Measurements from ENCODE around the gene GLIPR2.

Gene GLIPR2

DNA sequence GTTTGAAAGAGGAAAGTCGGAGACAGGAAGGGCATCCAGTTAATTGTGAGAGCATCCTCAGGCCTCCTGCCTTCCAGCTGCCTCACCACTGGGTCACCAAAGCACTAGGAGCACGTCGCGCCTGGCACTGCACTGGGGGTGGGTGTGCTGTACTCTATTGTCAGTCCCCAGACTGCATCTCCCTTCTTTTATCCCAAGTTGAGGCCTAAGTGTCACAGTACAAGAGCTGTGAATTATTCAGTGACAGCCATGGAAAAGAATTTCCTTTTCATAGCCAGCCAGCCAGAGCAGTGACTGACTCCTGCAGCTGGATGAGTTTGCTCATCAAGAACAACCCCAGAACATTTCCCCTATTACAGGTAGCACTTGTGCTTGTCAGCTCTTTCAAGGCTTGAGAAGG, 70.5 kb downstream of the GLIPR2 start:
- no peak for DNase-seq

DNA sequence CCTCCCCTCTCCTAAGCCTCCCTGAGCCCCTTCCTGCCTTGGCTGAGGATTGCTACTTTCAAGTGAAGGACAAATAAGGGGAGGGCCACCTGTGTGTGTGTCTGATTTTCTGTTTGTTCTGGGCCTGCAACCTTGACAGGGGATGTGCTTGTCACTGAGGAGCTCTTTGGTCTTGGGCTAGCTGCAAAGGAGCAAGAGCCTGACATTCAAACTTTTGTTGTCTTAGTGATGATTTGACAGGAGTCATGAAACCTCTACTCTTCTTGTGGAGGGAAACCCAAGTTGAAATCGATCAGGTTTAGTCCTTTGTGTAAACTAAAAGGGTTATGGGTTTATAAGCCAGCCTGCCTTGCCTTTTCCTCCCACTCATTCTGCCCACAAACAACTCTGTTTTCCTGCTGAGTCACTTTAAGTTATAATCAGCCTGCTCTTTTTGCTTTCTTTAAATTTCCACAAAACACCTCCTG, 71.0 kb downstream of the GLIPR2 start:
- DNase-seq, result peak; percentile 34

DNA sequence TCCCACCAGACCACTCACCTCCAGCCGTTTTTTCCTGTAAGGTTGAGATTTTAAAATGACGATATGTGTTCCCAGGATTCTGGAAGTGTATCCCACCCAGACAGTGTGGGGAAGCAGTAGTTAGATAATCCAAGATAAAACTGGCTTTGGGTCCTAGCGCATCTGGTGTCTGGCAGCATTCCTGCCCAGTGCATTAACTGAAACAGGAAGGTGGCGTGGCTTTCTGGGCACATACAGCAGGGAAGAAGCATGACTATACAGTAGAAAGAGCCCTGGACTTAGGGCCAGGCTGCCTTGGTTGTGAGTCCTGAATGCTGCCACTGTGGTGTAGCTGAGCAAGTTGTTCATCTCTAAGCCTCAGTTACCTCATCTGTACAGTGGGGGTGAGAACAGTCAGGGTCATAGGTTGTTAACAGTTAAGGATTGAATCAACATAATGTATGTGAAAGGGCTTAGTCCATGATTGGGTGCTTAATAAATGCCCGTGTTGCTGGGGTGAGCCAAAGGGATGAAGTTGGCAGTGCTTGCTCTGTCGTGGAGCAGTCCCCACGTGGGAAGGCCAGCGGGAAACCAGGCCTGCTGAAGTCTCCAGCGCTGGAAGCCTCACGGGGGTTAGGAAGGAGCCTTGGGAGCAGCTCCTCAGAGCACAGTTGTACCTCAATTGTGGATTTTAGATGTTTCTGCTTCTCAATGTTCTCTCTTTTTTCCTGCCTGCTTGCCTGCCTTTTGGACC, 72.2 kb downstream of the GLIPR2 start:
- DNase-seq, result no peak

DNA sequence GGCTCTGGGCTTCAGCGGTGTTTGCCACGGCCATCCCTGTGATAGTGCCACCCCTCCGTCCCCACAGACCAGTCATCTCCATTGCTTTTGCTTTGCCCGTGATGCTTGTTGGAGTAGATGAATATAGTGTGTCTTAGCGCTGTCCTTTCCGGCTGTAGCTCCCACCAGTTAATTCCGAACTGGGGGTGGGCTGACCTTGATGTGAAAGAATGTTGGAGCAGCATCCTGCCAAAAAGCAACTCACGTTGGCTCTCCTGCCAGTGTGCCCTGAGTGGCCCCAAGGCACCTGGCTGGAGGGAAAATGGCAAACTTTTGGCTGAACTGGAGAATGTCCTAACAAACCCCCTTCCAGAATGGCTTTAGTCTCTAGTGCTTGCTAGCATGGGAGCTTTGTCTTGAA, 74.2 kb downstream of the GLIPR2 start:
- DNase-seq, result no peak

DNA sequence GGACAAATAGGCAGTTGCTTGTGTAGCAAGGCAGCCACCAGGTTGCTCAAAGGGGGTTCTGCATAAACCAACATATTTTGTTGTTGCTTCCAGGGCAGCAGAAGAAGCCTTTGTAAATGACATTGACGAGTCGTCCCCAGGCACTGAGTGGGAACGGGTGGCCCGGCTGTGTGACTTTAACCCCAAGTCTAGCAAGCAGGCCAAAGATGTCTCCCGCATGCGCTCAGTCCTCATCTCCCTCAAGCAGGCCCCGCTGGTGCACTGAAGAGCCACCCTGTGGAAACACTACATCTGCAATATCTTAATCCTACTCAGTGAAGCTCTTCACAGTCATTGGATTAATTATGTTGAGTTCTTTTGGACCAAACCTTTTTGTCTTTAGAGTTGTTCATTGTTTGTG, 75.0 kb downstream of the GLIPR2 start:
- DNase-seq, result no peak

DNA sequence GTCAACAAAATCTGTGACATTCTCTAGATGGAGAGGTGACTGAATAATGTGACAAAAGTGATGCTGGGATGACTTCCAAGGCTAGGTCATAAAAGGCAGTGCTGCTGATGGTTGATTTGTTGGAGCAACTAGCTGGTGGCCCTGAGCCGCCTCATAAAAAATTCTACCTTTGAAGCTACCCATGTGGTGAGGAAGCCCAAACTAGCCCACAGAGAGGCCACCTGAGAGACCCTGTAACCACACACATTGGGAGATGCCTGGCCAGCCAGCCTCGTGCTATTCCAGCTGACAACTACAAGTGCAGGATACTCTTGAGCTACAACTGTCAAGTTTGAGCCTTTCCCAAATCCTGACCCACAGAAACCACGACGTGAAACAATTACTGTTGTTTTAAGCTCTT, 76.9 kb downstream of the GLIPR2 start:
- DNase-seq, result no peak
